K562 (cell line): ENCODE data around the gene NMNAT2. TPM values are rescaled to one million over a fixed set of nuclear protein-coding genes. Genes with fewer than 3 reads are reported as not detected.

Experiments
- ATAC-seq: fragments of 200-7000 bp; cut with Tn5 transposase; 3 replicates; pipeline ENCODE4 v1.9.1; 2020; ENCODE audit warnings: moderate library complexity
- BruUV-seq: library from RNA; stranded (reverse); fragments of 400-500 nt; replicated peaks from 2 replicates; lab custom pipeline; 2021; lab: Mats Ljungman, UMichigan
- CTCF ChIA-PET: fragments of 300-600 bp; formaldehyde crosslinking; extraction: SDS; loops from one replicate; lab custom pipeline; 2021; ENCODE audit warnings: low intra/inter-chr PET ratio; lab: Yijun Ruan, JAX
- POLR2A ChIA-PET: fragments of 300-600, 350-650 bp; sonication (Branson Sonifier 250); formaldehyde crosslinking; extraction: SDS; loops from one replicate; lab custom pipeline; 2021; ENCODE audit warnings: antibody characterized with exemption, inconsistent platforms; lab: Yijun Ruan, JAX
- DNase-seq, 4 experiments: peaks; one replicate each; pipeline versions ENCODE4 v3.0.0 to v3.0.0-alpha.2; 2011 to 2018; ENCODE audit warnings: low spot score in 3 of 4, mixed read lengths in 3 of 4; ENCODE audit errors: extremely low read depth in 1 of 4
- FAIRE-seq: peaks from 2 replicates; lab custom pipeline; 2011; peaks lifted over from hg19 to GRCh38; lab: Jason Lieb, UNC
- H2AFZ ChIP-seq: 2 replicates; pipeline ENCODE4 v1.6.0; 2011; ENCODE audit warnings: low read depth, low read length, control low read depth, inconsistent platforms
- H3K27ac ChIP-seq: fragments of 200-600 bp; 3 replicates; pipeline ENCODE4 v1.8.0; 2011; ENCODE audit warnings: low read depth, mild to moderate bottlenecking, control low read depth, inconsistent platforms, low read length, moderate library complexity, mixed read lengths; ENCODE audit errors: extremely low read depth
- H3K27me3 ChIP-seq, 2 experiments: fragments of 300-600 bp in 1 of 2; 2 replicates in 1 of 2; 3 replicates in 1 of 2; pipeline versions ENCODE4 v1.6.0 to v1.8.0; 2011; ENCODE audit warnings: inconsistent platforms in 2 of 2, low read length in 2 of 2, mild to moderate bottlenecking in 1 of 2, mixed read lengths in 1 of 2, moderate library complexity in 1 of 2; ENCODE audit not compliant: control insufficient read depth in 2 of 2, insufficient read depth in 2 of 2
- H3K36me3 ChIP-seq: fragments of 300-600 bp; 3 replicates; pipeline ENCODE4 v1.8.0; 2011; ENCODE audit warnings: mild to moderate bottlenecking, low read length, inconsistent platforms; ENCODE audit not compliant: control insufficient read depth, insufficient read depth
- H3K4me1 ChIP-seq, 2 experiments: fragments of 200-600 bp in 1 of 2; replicated peaks in 1 of 2; 2 replicates in 1 of 2; 3 replicates in 1 of 2; pipeline versions ENCODE4 v1.5.1 to v1.8.0; 2011; ENCODE audit warnings: inconsistent platforms in 2 of 2, low read length in 2 of 2, mild to moderate bottlenecking in 1 of 2, mixed read lengths in 1 of 2, moderate library complexity in 1 of 2; ENCODE audit not compliant: control insufficient read depth in 2 of 2, insufficient read depth in 2 of 2
- H3K4me2 ChIP-seq: 2 replicates; pipeline ENCODE4 v1.6.1; 2011; ENCODE audit warnings: low read length, control low read depth, inconsistent platforms, mixed read lengths; ENCODE audit not compliant: insufficient read depth
- H3K4me3 ChIP-seq: fragments of 200-600 bp; sonication (generic), shearing (Covaris generic); 2 replicates; pipeline ENCODE4 v1.5.1; 2016; ENCODE audit warnings: control low read depth, inconsistent platforms
- H3K79me2 ChIP-seq: fragments of 200-600 bp; 3 replicates; pipeline ENCODE4 v1.8.0; 2011; ENCODE audit warnings: low read length, inconsistent platforms; ENCODE audit not compliant: control insufficient read depth, insufficient read depth
- H3K9ac ChIP-seq, 2 experiments: 2 replicates each; pipeline versions ENCODE4 v1.6.0 to v1.6.1; 2011; ENCODE audit warnings: low read depth in 2 of 2, low read length in 2 of 2, control low read depth in 1 of 2, inconsistent platforms in 1 of 2, mild to moderate bottlenecking in 1 of 2, mixed read lengths in 1 of 2; ENCODE audit not compliant: insufficient read depth in 1 of 2
- H3K9me1 ChIP-seq: one replicate; pipeline ENCODE4 v1.6.0; 2011; ENCODE audit warnings: inconsistent platforms, mild to moderate bottlenecking, low read length, moderate library complexity; ENCODE audit not compliant: control insufficient read depth, insufficient read depth
- H3K9me3 ChIP-seq: replicated peaks from 2 replicates; pipeline ENCODE4 v1.5.1; 2011; ENCODE audit warnings: low read depth, low read length, inconsistent platforms; ENCODE audit not compliant: control insufficient read depth, insufficient read depth
- H4K20me1 ChIP-seq: replicated peaks from 2 replicates; pipeline ENCODE4 v1.6.1; 2011; ENCODE audit warnings: low read length, inconsistent platforms, mixed read lengths; ENCODE audit not compliant: control insufficient read depth, insufficient read depth
- EGR1 ChIP-seq: fragments of 450-650 bp; conservative IDR thresholded peaks from 2 replicates; pipeline ENCODE4 v1.6.1; 2017; ENCODE audit warnings: mild to moderate bottlenecking
- ERF ChIP-seq: fragments of 450-650 bp; formaldehyde crosslinking; IDR thresholded peaks from 2 replicates; pipeline ENCODE4 v1.4.0; 2020; ENCODE audit warnings: mild to moderate bottlenecking, mixed read lengths
- ETV6 ChIP-seq, 3 experiments: fragments of 150-350 bp in 1 of 3; sonication (generic) in 1 of 3; formaldehyde crosslinking in 1 of 3; IDR thresholded peaks; 2 replicates each; pipeline versions ENCODE4 v1.6.1 to v1.8.0; 2014 to 2022; ENCODE audit warnings: borderline replicate concordance in 2 of 3, low read depth in 2 of 3, antibody characterized with exemption in 1 of 3, low read length in 1 of 3, mild to moderate bottlenecking in 1 of 3, missing genetic modification reagents in 1 of 3
- HOMEZ ChIP-seq: fragments of 250-450 bp; sonication (Bioruptor Pico); IDR thresholded peaks from 2 replicates; pipeline ENCODE4 v1.4.0; 2020; ENCODE audit warnings: mild to moderate bottlenecking, moderate library complexity
- JUND ChIP-seq, 2 experiments: IDR thresholded peaks; 2 replicates in 1 of 2; 3 replicates in 1 of 2; pipeline ENCODE4 v1.6.1; 2011; ENCODE audit warnings: borderline replicate concordance in 2 of 2, low read depth in 2 of 2, low read length in 2 of 2, improper control_type of control experiment in 1 of 2, missing biosample characterization in 1 of 2, missing genetic modification characterization in 1 of 2, missing genetic modification reagents in 1 of 2
- KAT8 ChIP-seq: fragments of 450-650 bp; IDR thresholded peaks from 2 replicates; pipeline ENCODE4 v1.6.1; 2016; ENCODE audit warnings: low read depth, mild to moderate bottlenecking
- NFRKB ChIP-seq: fragments of 450-650 bp; IDR thresholded peaks from 2 replicates; pipeline ENCODE4 v1.6.1; 2016; ENCODE audit warnings: low read depth
- PML ChIP-seq: IDR thresholded peaks from 2 replicates; pipeline ENCODE4 v1.6.1; 2012; ENCODE audit warnings: low read length, inconsistent platforms
- PTTG1 ChIP-seq: fragments of 450-650 bp; IDR thresholded peaks from 2 replicates; pipeline ENCODE4 v1.6.1; 2016; ENCODE audit warnings: low read depth, mild to moderate bottlenecking, missing genetic modification characterization, missing compliant biosample characterization
- TBL1XR1 ChIP-seq, 2 experiments: IDR thresholded peaks; 2 replicates each; pipeline ENCODE4 v1.6.1; 2012; ENCODE audit warnings: improper control_type of control experiment in 2 of 2, low read length in 2 of 2, mild to moderate bottlenecking in 1 of 2
- TEAD1 ChIP-seq, 2 experiments: fragments of 450-650 bp in 1 of 2; sonication (generic) in 1 of 2; formaldehyde crosslinking; IDR thresholded peaks; 2 replicates each; pipeline versions ENCODE4 v1.4.0 to v1.8.0; 2020 to 2022; ENCODE audit warnings: mild to moderate bottlenecking in 2 of 2, missing genetic modification reagents in 1 of 2
- THAP7 ChIP-seq: fragments of 250-450 bp; sonication (Bioruptor Pico); IDR thresholded peaks from 2 replicates; pipeline ENCODE4 v1.5.0; 2021
- TRIM25 ChIP-seq: fragments of 450-650 bp; IDR thresholded peaks from 2 replicates; pipeline ENCODE4 v1.7.0; 2016; ENCODE audit warnings: borderline replicate concordance
- XRCC5 ChIP-seq: fragments of 200-400 bp; formaldehyde crosslinking; IDR thresholded peaks from 2 replicates; pipeline ENCODE4 v1.6.1; 2017; ENCODE audit warnings: low read depth, mild to moderate bottlenecking, low read length
- ZNF507 ChIP-seq: conservative IDR thresholded peaks from 2 replicates; pipeline ENCODE4 v1.6.1; 2017; ENCODE audit warnings: missing genetic modification characterization, missing compliant biosample characterization
- WGBS: fragments of 100-300 bp; shearing (Covaris generic); methylation state at CpG from one replicate; pipeline ENCODE4 v1.1.6; 2016; ENCODE audit warnings: low coverage, mixed read lengths; ENCODE audit not compliant: insufficient coverage; ENCODE audit errors: missing lambda C conversion rate; 5-methylcytosine and 5-hydroxymethylcytosine counted together
- in situ Hi-C: fragments of 300-500 bp; cut with MboI; formaldehyde crosslinking; loops from 4 replicates; pipeline ENCODE4 v1.15.0; 2018; ENCODE audit warnings: inconsistent platforms, mixed read lengths
- intact Hi-C: fragments of 100-400 bp; cut with micrococcal nuclease; formaldehyde crosslinking; loops from 2 replicates; pipeline ENCODE4 v1.14.2; 2022
- polyA plus RNA-seq, 8 experiments: library from polyadenylated mRNA; depleted of rRNA in 4 of 8; stranded (reverse) in 5 of 8; unstranded in 3 of 8; fragments of >200 nt; fragmentation: Nextera tagmentation in 2 of 8; fragmentation: Illumina TruSeq in 1 of 8; extraction: Ambion mirVana in 2 of 8; extraction: Trizol in 1 of 8; gene quantifications; 2 replicates each; pipeline versions ENCODE4 v1.2.1 to v1.2.3, GENCODE V29; 2011 to 2014; ENCODE audit warnings: inconsistent platforms in 1 of 8, missing spikeins in 1 of 8
- total RNA-seq, 7 experiments: library from RNA; depleted of rRNA in 6 of 7; stranded (reverse); fragments of >200 nt in 6 of 7; fragmentation: Illumina TruSeq in 2 of 7; extraction: Trizol in 2 of 7; gene quantifications; 2 replicates each; pipeline versions ENCODE4 v1.2.1 to v1.2.3, GENCODE V29; 2011 to 2021; ENCODE audit warnings: low replicate concordance in 1 of 7

Gene NMNAT2
- total and polyA plus RNA-seq, 9 of the 15 experiments (the other 6 are each of a cell fraction or from before 2014, with no cell fraction given) = not detected

GRCh38 chr1:183315991-183316758, 102.0 kb downstream of the NMNAT2 start (continued):
- no peak for TF ChIP-seq EGR1

GRCh38 chr1:183313063-183313462, 105.1 kb downstream of the NMNAT2 start:
- Histone ChIP-seq H4K20me1 (no peaks in the 10 kb centered on the region), H3K27ac (no peak overlapping the region), H2AFZ (no peak overlapping the region), H3K9ac (no peak overlapping the region), H3K9me1 (no peaks in the 10 kb centered on the region), H3K27me3 (peaks cover 2 to 26% of the 10 kb centered on the region in 2 experiments; a peak in 2 of 5 replicates), H3K9me3 (no peaks in the 10 kb centered on the region), H3K4me2 (no peak overlapping the region), H3K79me2 (no peaks in the 10 kb centered on the region), H3K4me3 (no peak overlapping the region), H3K4me1 (no peaks in the 10 kb centered on the region), H3K36me3 (no peaks in the 10 kb centered on the region)
- no peak for ATAC-seq
- in situ Hi-C loops = no loop called here
- POLR2A ChIA-PET = no interaction called here
- intact Hi-C loops = no loop called here
- WGBS = 0% methylated on average over 3 of the region's 3 CpGs
- CTCF ChIA-PET = no interaction called here
- no peak for DNase-seq
- no TSS peak for BruUV-seq
- FAIRE-seq = no peak
- TF ChIP-seq KAT8 (no peak), JUND (IDR thresholded peaks at IDR 0.05; ENCODE audit: borderline replicate concordance, low read depth, low read length) (no peak), JUND (tag; IDR thresholded peaks at IDR 0.05; ENCODE audit: borderline replicate concordance, low read depth, low read length) (no peak), PML (no peak), ZNF507 (tag) (no peak), TBL1XR1 (IDR thresholded peaks at IDR 0.05; ENCODE audit: low read length in 2 of 2) (no peak), ERF (CRISPR knock-in tag) (no peak), ETV6 (IDR thresholded peaks at IDR 0.05; ENCODE audit: borderline replicate concordance in 1 of 2, low read depth in 2 of 2, low read length in 1 of 2) (no peak), ETV6 (CRISPR knock-in tag; IDR thresholded peaks at IDR 0.05; ENCODE audit: borderline replicate concordance) (no peak), PTTG1 (tag) (no peak), HOMEZ (CRISPR knock-in tag) (no peak), XRCC5 (no peak), TRIM25 (no peak), TEAD1 (CRISPR knock-in tag; IDR thresholded peaks at IDR 0.05) (no peak), THAP7 (CRISPR knock-in tag) (no peak), NFRKB (no peak)
